Measurements from ENCODE around the gene SPATA6L.

GRCh38 chr9:4594994-4595393, 71.3 kb downstream of the SPATA6L start:
- no peak for TF ChIP-seq CTCF (conservative IDR thresholded peaks at IDR 0.05 in 1 of 2, IDR thresholded peaks at IDR 0.05 in 1 of 2; ENCODE audit: extremely low read depth in 1 of 2, insufficient read depth in 1 of 2, low read depth in 1 of 2, low read length in 2 of 2)
- no peak for TF ChIP-seq EZH2 (IDR thresholded peaks at IDR 0.05; ENCODE audit: borderline replicate concordance, low read length)

All from mammary epithelial cell (primary cell).